B cell (primary cell): ENCODE measurements around the gene FAM216B. TPM values are rescaled to one million over a fixed set of nuclear protein-coding genes. Genes with fewer than 3 reads are reported as not detected.

Source experiments
- ATAC-seq: fragments of 200-7000 bp; cut with Tn5 transposase; one replicate; pipeline ENCODE4 v1.10.0; 2021; ENCODE audit warnings: low read depth, mild to moderate bottlenecking, moderate number of reproducible peaks, moderate library complexity
- CTCF ChIA-PET: fragments of 350-600 bp; sonication (Branson Sonifier 250); formaldehyde crosslinking; loops from one replicate; lab custom pipeline; 2021; ENCODE audit warnings: antibody characterized with exemption, inconsistent platforms; lab: Charles Lee
- POLR2A ChIA-PET: fragments of 350-600 bp; sonication (Branson Sonifier 250); formaldehyde crosslinking; loops from one replicate; lab custom pipeline; 2021; ENCODE audit warnings: antibody characterized with exemption; lab: Charles Lee
- DNase-seq: peaks from one replicate; pipeline ENCODE4 v3.0.0; 2013
- H2AFZ ChIP-seq: 2 replicates; pipeline ENCODE4 v1.6.1; 2012; ENCODE audit warnings: mild to moderate bottlenecking, low read depth, low read length; ENCODE audit not compliant: insufficient read depth, poor library complexity, severe bottlenecking
- H3K27ac ChIP-seq, 2 donors: 1 replicate in 1 of 2; 2 replicates in 1 of 2; pipeline ENCODE4 v1.5.1; 2012 to 2013; ENCODE audit warnings: low read length in 2 of 2, mild to moderate bottlenecking in 2 of 2, moderate library complexity in 1 of 2
- H3K27me3 ChIP-seq, 4 experiments: fragments of 200-600 bp in 1 of 4; sonication (generic) in 1 of 4; replicated peaks in 1 of 4; 1 replicate in 2 of 4; 2 replicates in 2 of 4; pipeline versions ENCODE4 v1.6.1 to v1.7.0; 2013 to 2016; ENCODE audit warnings: low read length in 3 of 4, mild to moderate bottlenecking in 2 of 4, mixed read lengths in 1 of 4, moderate library complexity in 1 of 4; ENCODE audit not compliant: insufficient read depth in 4 of 4, control insufficient read depth in 3 of 4; ENCODE audit errors: control extremely low read depth in 1 of 4
- H3K36me3 ChIP-seq, 2 experiments: replicated peaks in 1 of 2; 1 replicate in 1 of 2; 2 replicates in 1 of 2; pipeline versions ENCODE4 v1.6.1 to v1.7.1; 2013; ENCODE audit warnings: low read length in 1 of 2; ENCODE audit not compliant: insufficient read depth in 2 of 2, control insufficient read depth in 1 of 2; ENCODE audit errors: control extremely low read depth in 1 of 2, extremely low read depth in 1 of 2
- H3K4me1 ChIP-seq, 2 donors: fragments of 200-600 bp in 1 of 2; sonication (generic) in 1 of 2; 1 replicate in 1 of 2; 2 replicates in 1 of 2; pipeline versions ENCODE4 v1.5.1 to v1.6.1; 2013 to 2017; ENCODE audit warnings: low read length in 2 of 2; ENCODE audit not compliant: control insufficient read depth in 2 of 2, insufficient read depth in 2 of 2
- H3K4me2 ChIP-seq: replicated peaks from 2 replicates; pipeline ENCODE3; 2012; ENCODE audit warnings: mild to moderate bottlenecking, low read depth, low read length; ENCODE audit not compliant: poor library complexity, severe bottlenecking
- H3K4me3 ChIP-seq, 5 experiments: fragments of 200-600 bp in 1 of 5; sonication (generic) in 1 of 5; 1 replicate in 3 of 5; 2 replicates in 2 of 5; pipeline versions ENCODE4 v1.5.1 to v1.7.0; 2011 to 2016; ENCODE audit warnings: low read length in 4 of 5, mild to moderate bottlenecking in 4 of 5, low read depth in 2 of 5, control low read depth in 1 of 5, moderate library complexity in 1 of 5; ENCODE audit not compliant: insufficient read depth in 1 of 5; ENCODE audit errors: control extremely low read depth in 1 of 5, extremely low read depth in 1 of 5
- H3K79me2 ChIP-seq: fragments of 200-600 bp; sonication (generic); one replicate; pipeline ENCODE4 v1.6.0; 2016; ENCODE audit warnings: low read length; ENCODE audit not compliant: control insufficient read depth, insufficient read depth
- H3K9ac ChIP-seq: fragments of 200-600 bp; sonication (generic); 2 replicates; pipeline ENCODE4 v1.6.1; 2017; ENCODE audit warnings: mild to moderate bottlenecking, low read length, moderate library complexity
- H3K9me3 ChIP-seq, 3 donors: one replicate each; pipeline versions ENCODE4 v1.6.1 to v1.7.1; 2013; ENCODE audit warnings: low read length in 2 of 3; ENCODE audit not compliant: control insufficient read depth in 2 of 3, insufficient read depth in 1 of 3; ENCODE audit errors: control extremely low read depth in 1 of 3
- H4K20me1 ChIP-seq: 2 replicates; pipeline ENCODE4 v1.6.0; 2012; ENCODE audit warnings: mild to moderate bottlenecking, low read length; ENCODE audit not compliant: insufficient read depth, control insufficient read depth, poor library complexity, severe bottlenecking
- H3K27ac Mint-ChIP-seq: one replicate; pipeline ENCODE4 v1.8.0; 2021; ENCODE audit warnings: mixed read lengths
- H3K27me3 Mint-ChIP-seq: one replicate; pipeline ENCODE4 v1.8.0; 2021; ENCODE audit warnings: mixed read lengths
- H3K4me1 Mint-ChIP-seq: one replicate; pipeline ENCODE4 v1.8.0; 2021; ENCODE audit warnings: mixed read lengths
- H3K4me3 Mint-ChIP-seq: one replicate; pipeline ENCODE4 v1.8.0; 2021; ENCODE audit warnings: mixed read lengths
- H3K9me3 Mint-ChIP-seq: one replicate; pipeline ENCODE4 v1.8.0; 2022; ENCODE audit warnings: mixed read lengths; ENCODE audit not compliant: insufficient read depth
- EZH2 ChIP-seq: IDR thresholded peaks from 2 replicates; pipeline ENCODE4 v1.6.1; 2012; ENCODE audit warnings: borderline replicate concordance, low read depth, mild to moderate bottlenecking, moderate library complexity, low read length; ENCODE audit not compliant: insufficient read depth, poor library complexity, severe bottlenecking
- WGBS: methylation state at CpG from one replicate; pipeline ENCODE4 v1.1.5; 2013; ENCODE audit warnings: missing lambda C conversion rate; ENCODE audit not compliant: insufficient coverage; 5-methylcytosine and 5-hydroxymethylcytosine counted together
- intact Hi-C: fragments of 100-400 bp; cut with micrococcal nuclease; formaldehyde crosslinking; loops from one replicate; pipeline ENCODE4 v1.10.0; 2022
- polyA plus RNA-seq: library from polyadenylated mRNA; depleted of rRNA; stranded (reverse); fragments of >200 nt; gene quantifications from 2 replicates; pipeline ENCODE4 v1.2.3, GENCODE V29; 2012
- total RNA-seq, 2 donors: library from RNA; stranded (reverse); fragments of 120-200 nt in 1 of 2; gene quantifications; 1 replicate in 1 of 2; 2 replicates in 1 of 2; pipeline versions ENCODE4 v1.2.3 to v1.2.4, GENCODE V29; 2013 to 2022
- TF ChIP-seq, protein P1 (sequence below): fragments of 200-600 bp; IDR thresholded peaks from one replicate; pipeline ENCODE4 v1.8.0; 2022; ENCODE audit warnings: antibody characterized with exemption, mild to moderate bottlenecking

The FAM216B gene
- total and polyA plus RNA-seq, 2 donors (not counting 1 experiment from before 2014, with no cell fraction given) = not detected

DNA sequence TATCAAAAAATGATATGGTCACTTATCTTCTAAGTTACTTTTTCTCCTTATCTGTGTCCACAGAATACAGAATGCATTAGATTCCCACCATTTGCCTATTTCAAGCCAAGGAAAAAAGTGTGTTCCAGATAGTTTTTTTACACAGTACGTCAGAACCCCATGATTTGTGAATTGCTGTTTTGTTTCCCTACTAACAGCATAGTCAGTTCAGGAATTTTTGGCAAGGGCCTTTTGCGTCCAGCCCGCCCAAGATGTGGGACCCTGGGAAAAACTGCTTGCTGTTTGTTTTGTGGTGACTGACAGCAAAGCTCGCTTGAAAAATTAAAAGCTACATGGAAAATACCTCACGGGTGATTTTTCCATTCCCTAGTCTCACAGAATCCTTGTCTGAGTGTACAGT, 20.4 kb upstream of the FAM216B start:
- Mint-ChIP-seq H3K27me3 (peaks cover 15% of the 10 kb centered on the region), H3K9me3 (peaks cover 8% of the 10 kb centered on the region), H3K4me3 (no peak overlapping the region), H3K4me1 (no peaks in the 10 kb centered on the region), H3K27ac (no peak overlapping the region)
- Histone ChIP-seq H3K27ac (no peak overlapping the region), H4K20me1 (no peaks in the 10 kb centered on the region), H3K4me2 (no peak overlapping the region), H2AFZ (no peak overlapping the region), H3K4me3 (no peak overlapping the region), H3K4me1 (no peaks in the 10 kb centered on the region), H3K27me3 (no peaks in the 10 kb centered on the region), H3K9ac (no peak overlapping the region), H3K9me3 (no peaks in the 10 kb centered on the region), H3K36me3 (no peaks in the 10 kb centered on the region), H3K79me2 (no peaks in the 10 kb centered on the region)
- ChIA-PET CTCF (no interaction called here), POLR2A (no interaction called here)
- ATAC-seq = no peak
- DNase-seq = no peak
- no peak for TF ChIP-seq EZH2
- TF ChIP-seq, protein P1, sequence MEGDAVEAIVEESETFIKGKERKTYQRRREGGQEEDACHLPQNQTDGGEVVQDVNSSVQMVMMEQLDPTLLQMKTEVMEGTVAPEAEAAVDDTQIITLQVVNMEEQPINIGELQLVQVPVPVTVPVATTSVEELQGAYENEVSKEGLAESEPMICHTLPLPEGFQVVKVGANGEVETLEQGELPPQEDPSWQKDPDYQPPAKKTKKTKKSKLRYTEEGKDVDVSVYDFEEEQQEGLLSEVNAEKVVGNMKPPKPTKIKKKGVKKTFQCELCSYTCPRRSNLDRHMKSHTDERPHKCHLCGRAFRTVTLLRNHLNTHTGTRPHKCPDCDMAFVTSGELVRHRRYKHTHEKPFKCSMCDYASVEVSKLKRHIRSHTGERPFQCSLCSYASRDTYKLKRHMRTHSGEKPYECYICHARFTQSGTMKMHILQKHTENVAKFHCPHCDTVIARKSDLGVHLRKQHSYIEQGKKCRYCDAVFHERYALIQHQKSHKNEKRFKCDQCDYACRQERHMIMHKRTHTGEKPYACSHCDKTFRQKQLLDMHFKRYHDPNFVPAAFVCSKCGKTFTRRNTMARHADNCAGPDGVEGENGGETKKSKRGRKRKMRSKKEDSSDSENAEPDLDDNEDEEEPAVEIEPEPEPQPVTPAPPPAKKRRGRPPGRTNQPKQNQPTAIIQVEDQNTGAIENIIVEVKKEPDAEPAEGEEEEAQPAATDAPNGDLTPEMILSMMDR = no peak
- WGBS = 87% methylated on average over 2 of the region's 5 CpGs
- intact Hi-C loops = no loop called here

DNA sequence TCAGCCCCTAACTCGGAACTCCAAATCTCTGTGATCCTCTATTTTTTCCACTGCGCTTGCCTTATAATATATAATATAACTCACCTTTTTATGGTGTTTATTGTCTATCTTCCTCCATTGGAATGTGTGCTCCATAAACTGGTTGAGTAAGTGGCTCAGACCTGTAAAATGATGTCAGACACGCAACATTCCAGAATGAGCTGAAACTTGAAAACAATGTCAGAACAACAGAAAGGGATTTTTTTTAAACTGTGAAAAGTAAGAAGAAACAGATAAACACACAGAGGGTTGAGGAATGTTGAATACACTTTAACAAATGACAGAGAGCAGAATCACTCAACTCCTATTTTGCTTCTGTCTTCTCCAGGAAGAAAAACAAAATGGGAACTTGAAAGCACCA, 19.1 kb upstream of the FAM216B start:
- no peaks in the 10 kb centered on the region for H3K4me1 ChIP-seq
- Mint-ChIP-seq H3K27me3 (peaks cover 15% of the 10 kb centered on the region), H3K9me3 (peaks cover 5% of the 10 kb centered on the region), H3K27ac (no peak overlapping the region), H3K4me1 (no peaks in the 10 kb centered on the region), H3K4me3 (no peak overlapping the region)
- no peak overlapping the region for H3K4me3 ChIP-seq
- H3K27ac ChIP-seq = no peak overlapping the region
- intact Hi-C loops = no loop called here
- no peaks in the 10 kb centered on the region for H3K36me3 ChIP-seq
- H3K4me2 ChIP-seq = no peak overlapping the region
- no peak for TF ChIP-seq EZH2
- TF ChIP-seq, protein P1 = no peak
- DNase-seq (no peak), ATAC-seq (no peak)
- H3K79me2 ChIP-seq = no peaks in the 10 kb centered on the region
- no CpG with 5 or more reads among the region's 3 CpGs for WGBS
- no peaks in the 10 kb centered on the region for H4K20me1 ChIP-seq
- no peak overlapping the region for H3K9ac ChIP-seq
- no peaks in the 10 kb centered on the region for H3K9me3 ChIP-seq
- no peaks in the 10 kb centered on the region for H3K27me3 ChIP-seq
- CTCF ChIA-PET = no interaction called here
- POLR2A ChIA-PET = no interaction called here
- H2AFZ ChIP-seq = no peak overlapping the region
